ENCODE data around the gene VAMP2. TPM values are rescaled to one million over a fixed set of nuclear protein-coding genes. Genes with fewer than 3 reads are reported as not detected.

Gene VAMP2
- total RNA-seq, 4 donors from 2014 or later = 14.6 to 39.8 (median 33.4) TPM

DNA sequence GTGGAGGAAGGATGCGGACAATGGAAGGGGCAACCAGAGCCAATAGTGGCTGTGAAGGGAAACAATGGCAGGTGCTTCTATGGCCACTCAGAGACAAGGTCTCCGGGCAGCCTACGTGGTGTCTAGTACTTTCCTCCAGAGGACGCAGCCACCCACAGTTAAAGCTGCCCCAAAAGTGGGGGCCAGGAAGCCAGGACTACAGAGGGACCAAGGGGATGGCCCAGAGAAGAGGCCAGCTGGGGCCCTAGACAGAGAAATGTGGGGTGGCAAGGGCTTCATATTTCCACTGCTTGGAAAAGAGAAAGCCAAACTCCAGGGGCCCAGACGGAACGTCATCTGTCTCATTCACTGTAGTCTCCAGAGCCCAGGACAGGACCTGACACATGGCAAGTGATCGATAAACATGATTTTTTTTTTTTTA, 9.7 kb downstream of the VAMP2 start:
- ATAC-seq = no peak
- peak overlapping the region; percentile 77 to 79 for H3K4me3 ChIP-seq
- peaks cover 0 to 58% (median 31%) of the 10 kb centered on the region in 3 donors for H3K4me1 ChIP-seq
- H3K27me3 ChIP-seq = no peaks in the 10 kb centered on the region
- no peaks in the 10 kb centered on the region for H3K9me3 ChIP-seq
- H3K36me3 ChIP-seq = peaks cover 0 to 36% of the 10 kb centered on the region in 2 donors
- H3K27ac ChIP-seq = peak overlapping the region; percentile 98 to 100 (median 99)
- TF ChIP-seq, protein P1, sequence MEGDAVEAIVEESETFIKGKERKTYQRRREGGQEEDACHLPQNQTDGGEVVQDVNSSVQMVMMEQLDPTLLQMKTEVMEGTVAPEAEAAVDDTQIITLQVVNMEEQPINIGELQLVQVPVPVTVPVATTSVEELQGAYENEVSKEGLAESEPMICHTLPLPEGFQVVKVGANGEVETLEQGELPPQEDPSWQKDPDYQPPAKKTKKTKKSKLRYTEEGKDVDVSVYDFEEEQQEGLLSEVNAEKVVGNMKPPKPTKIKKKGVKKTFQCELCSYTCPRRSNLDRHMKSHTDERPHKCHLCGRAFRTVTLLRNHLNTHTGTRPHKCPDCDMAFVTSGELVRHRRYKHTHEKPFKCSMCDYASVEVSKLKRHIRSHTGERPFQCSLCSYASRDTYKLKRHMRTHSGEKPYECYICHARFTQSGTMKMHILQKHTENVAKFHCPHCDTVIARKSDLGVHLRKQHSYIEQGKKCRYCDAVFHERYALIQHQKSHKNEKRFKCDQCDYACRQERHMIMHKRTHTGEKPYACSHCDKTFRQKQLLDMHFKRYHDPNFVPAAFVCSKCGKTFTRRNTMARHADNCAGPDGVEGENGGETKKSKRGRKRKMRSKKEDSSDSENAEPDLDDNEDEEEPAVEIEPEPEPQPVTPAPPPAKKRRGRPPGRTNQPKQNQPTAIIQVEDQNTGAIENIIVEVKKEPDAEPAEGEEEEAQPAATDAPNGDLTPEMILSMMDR (IDR thresholded peaks at IDR 0.05) = no peak
- no peak for TF ChIP-seq POLR2AphosphoS5 (IDR thresholded peaks at IDR 0.05)
- TF ChIP-seq POLR2A (IDR thresholded peaks at IDR 0.05) = no peak
- TF ChIP-seq EP300 (IDR thresholded peaks at IDR 0.05) = no peak
- WGBS, 2 donors (ENCODE audit: low coverage in 1 of 2) = 41 to 53% methylated on average over 4 to 7 of the region's 7 CpGs

DNA sequence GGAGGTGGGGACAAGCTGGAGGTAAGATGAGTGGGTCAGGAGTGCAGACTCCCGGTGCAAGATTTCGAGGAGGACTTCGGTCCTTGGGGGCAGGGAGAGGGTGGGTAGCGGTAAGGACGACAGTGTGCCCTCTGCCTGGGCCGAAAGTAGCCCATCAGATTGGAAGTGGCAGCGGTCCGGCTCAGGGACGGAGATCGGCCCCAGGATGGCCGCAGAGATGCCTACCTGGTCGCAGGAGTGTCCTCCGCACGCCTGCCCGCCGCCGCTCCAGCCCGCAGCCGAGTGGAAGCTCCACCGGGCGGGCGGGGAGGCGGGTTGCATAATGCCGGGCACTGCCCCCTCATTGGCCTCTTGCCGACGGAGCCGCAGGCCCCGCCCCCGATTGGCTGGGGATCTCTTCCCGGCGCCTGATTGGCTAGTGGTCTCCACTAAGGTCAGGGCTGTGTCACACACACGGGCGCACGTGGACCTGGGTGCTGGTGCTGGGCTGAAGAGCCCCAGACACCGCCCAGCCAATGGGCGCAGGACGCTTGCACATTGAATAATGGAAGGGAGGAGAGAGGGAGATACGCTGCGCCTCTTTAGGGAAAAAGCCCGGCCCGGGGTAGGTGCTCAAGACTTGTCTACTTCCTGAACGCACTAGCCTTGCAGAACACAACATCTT, 10.5 kb downstream of the VAMP2 start, which contains the start of gene PER1:
PER1 (minus strand) TSS at position 293 of the 664 bp plus-strand sequence. CDS start 1,698 bp downstream, outside the sequence.
- Histone ChIP-seq H3K27ac (peak within 1 kb of the TSS; percentile 98 to 100 (median 99)), H3K4me1 (peaks cover 0 to 58% (median 32%) of the 10 kb centered on the region in 3 donors), H3K27me3 (no peaks in the 10 kb centered on the region), H3K9me3 (no peaks in the 10 kb centered on the region), H3K4me3 (peak within 1 kb of the TSS; percentile 77 to 79), H3K36me3 (peaks cover under 1 to 44% of the 10 kb centered on the region in 2 donors)
- WGBS, 2 donors (ENCODE audit: low coverage in 1 of 2) = 0% methylated on average over 1 of the region's 42 CpGs; no CpG with 5 or more reads in 1 of the 2 donors
- peak; percentile 100 for TF ChIP-seq POLR2AphosphoS5 (IDR thresholded peaks at IDR 0.05)
- peak; percentile 46 for TF ChIP-seq EP300 (IDR thresholded peaks at IDR 0.05)
- peak; percentile 99 for TF ChIP-seq POLR2A (IDR thresholded peaks at IDR 0.05)
- TF ChIP-seq, protein P1 (IDR thresholded peaks at IDR 0.05) = peak in 1 of 4 experiments; percentile 3
- peak; percentile 47 for ATAC-seq

DNA sequence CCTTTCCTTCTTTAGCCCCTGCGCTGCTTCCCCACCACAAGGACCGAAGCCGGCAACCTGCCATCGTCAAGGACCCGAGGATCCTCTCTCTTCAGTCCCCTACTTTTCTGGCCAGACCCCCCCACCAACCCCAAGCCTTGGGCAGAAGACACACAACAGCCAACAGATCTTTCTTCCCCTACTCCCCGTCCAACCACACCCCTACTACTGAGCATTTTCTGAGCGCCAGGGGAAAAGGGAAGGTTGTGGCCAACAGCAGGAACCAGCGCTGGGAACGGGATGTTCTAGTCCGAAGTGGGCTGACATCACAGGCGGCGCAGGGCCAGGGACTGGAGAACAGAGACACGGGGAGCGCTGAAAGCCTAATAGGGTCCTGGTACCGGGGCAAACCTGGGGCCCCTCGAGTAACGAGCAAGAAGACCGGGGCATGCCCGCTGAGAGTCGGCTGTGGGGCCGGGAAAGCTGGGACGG, 11.1 kb downstream of the VAMP2 start:
- Histone ChIP-seq H3K4me1 (peaks cover 0 to 58% (median 29%) of the 10 kb centered on the region in 3 donors), H3K9me3 (no peaks in the 10 kb centered on the region), H3K4me3 (peak overlapping the region; percentile 77 to 79), H3K27ac (peak overlapping the region; percentile 98 to 100 (median 99)), H3K27me3 (no peaks in the 10 kb centered on the region), H3K36me3 (peaks cover 3 to 50% of the 10 kb centered on the region in 2 donors)
- ATAC-seq = peak; percentile 8
- 0% methylated on average over 6 to 9 of the region's 22 CpGs for WGBS, 2 donors (ENCODE audit: low coverage in 1 of 2)
- TF ChIP-seq POLR2AphosphoS5 (IDR thresholded peaks at IDR 0.05) (peak; percentile 98), EP300 (IDR thresholded peaks at IDR 0.05) (peak; percentile 97), POLR2A (IDR thresholded peaks at IDR 0.05) (peak; percentile 42 to 63)
- TF ChIP-seq, protein P1 (IDR thresholded peaks at IDR 0.05) = no peak

DNA sequence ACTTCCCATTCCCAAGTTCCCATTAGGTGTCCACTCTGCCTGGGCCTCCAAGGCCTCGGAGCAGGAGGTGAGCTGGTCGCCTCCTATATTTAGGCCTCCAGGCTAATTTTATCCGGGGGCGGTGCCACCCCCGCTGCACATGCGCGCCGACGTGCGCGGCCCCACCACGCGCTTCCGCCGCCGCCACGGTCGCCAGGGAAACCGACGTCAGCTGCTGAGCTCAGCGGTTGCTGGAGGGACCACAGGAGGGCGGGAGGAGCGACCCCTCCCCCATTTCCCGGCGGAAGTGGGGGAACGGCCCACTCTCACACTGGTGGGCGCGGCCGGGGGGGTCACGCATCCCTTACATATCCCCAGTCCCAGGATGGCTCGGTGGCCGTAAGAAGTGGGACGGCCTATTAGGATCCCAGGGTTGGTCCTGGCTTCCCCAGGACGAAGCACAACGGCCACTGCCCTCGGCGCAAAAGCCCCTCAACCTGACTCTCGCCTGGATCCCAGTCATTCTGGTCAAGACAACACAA, 11.6 kb downstream of the VAMP2 start:
- TF ChIP-seq POLR2AphosphoS5 (IDR thresholded peaks at IDR 0.05) = peak; percentile 85
- TF ChIP-seq, protein P1 (IDR thresholded peaks at IDR 0.05) = peak in 2 of 4 experiments; percentile 33 to 51
- TF ChIP-seq POLR2A (IDR thresholded peaks at IDR 0.05) = peak in 1 of 2 donors; percentile 28
- peak; percentile 92 for TF ChIP-seq EP300 (IDR thresholded peaks at IDR 0.05)
- WGBS, 2 donors (ENCODE audit: low coverage in 1 of 2) = 0% methylated on average over 5 of the region's 38 CpGs; no CpG with 5 or more reads in 1 of the 2 donors
- H3K9me3 ChIP-seq = no peaks in the 10 kb centered on the region
- peak overlapping the region; percentile 77 to 79 for H3K4me3 ChIP-seq
- H3K27ac ChIP-seq = peak overlapping the region; percentile 98 to 100 (median 99)
- H3K4me1 ChIP-seq = peaks cover 0 to 63% (median 29%) of the 10 kb centered on the region in 3 donors
- ATAC-seq = peak; percentile 37
- H3K36me3 ChIP-seq = peaks cover 8 to 55% of the 10 kb centered on the region in 2 donors
- no peaks in the 10 kb centered on the region for H3K27me3 ChIP-seq

All from gastroesophageal sphincter (tissue), 4 donors.